ENCODE measurements around the gene KATNAL1.

DNA sequence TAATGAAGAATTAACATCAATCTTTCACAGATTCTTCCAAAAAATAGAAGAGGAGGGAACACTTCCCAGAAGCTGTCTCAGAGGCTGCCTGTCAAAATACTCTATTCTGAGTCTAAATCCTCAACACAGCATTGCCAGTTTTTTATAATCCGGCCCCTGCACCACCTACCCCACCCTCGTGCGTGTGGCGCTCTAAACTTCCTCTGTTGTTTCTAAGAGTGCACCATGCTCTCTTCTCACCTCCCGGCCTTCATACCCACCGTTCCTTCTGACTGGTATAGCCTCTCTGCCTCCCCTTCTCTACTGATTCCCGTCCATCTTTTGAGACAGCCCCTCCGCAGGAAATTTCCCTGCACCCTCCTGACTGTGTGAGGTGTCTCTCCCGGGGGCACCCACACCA lies 136.8 kb downstream of the KATNAL1 start:
- TF ChIP-seq, protein P1, sequence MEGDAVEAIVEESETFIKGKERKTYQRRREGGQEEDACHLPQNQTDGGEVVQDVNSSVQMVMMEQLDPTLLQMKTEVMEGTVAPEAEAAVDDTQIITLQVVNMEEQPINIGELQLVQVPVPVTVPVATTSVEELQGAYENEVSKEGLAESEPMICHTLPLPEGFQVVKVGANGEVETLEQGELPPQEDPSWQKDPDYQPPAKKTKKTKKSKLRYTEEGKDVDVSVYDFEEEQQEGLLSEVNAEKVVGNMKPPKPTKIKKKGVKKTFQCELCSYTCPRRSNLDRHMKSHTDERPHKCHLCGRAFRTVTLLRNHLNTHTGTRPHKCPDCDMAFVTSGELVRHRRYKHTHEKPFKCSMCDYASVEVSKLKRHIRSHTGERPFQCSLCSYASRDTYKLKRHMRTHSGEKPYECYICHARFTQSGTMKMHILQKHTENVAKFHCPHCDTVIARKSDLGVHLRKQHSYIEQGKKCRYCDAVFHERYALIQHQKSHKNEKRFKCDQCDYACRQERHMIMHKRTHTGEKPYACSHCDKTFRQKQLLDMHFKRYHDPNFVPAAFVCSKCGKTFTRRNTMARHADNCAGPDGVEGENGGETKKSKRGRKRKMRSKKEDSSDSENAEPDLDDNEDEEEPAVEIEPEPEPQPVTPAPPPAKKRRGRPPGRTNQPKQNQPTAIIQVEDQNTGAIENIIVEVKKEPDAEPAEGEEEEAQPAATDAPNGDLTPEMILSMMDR (IDR thresholded peaks at IDR 0.05), result no peak
- TF ChIP-seq EP300 (IDR thresholded peaks at IDR 0.05; ENCODE audit: low read depth), result no peak

Measured in transverse colon (tissue), 3 donors.